Subcutaneous adipose tissue (tissue), 4 donors: ENCODE measurements around the gene ETFB. TPM values are rescaled to one million over a fixed set of nuclear protein-coding genes. Genes with fewer than 3 reads are reported as not detected.

Experiments
- CTCF ChIP-seq: fragments of 450-650 bp; IDR thresholded peaks from one replicate; pipeline ENCODE4 v1.5.1; 2016; ENCODE audit warnings: low read depth, mild to moderate bottlenecking, control low read depth, antibody characterized with exemption, moderate library complexity
- total RNA-seq, 4 donors: library from RNA; depleted of rRNA; stranded (reverse); fragments of >200 nt; gene quantifications; one replicate each; pipeline ENCODE4 v1.1.0, GENCODE V29; 2016

Gene ETFB
- total RNA-seq, 4 donors from 2014 or later: 116 to 444 (median 155) TPM

GRCh38 chr19:51342631-51343569 is 23.3 kb downstream of the ETFB start:
- TF ChIP-seq CTCF: no peak

DNA sequence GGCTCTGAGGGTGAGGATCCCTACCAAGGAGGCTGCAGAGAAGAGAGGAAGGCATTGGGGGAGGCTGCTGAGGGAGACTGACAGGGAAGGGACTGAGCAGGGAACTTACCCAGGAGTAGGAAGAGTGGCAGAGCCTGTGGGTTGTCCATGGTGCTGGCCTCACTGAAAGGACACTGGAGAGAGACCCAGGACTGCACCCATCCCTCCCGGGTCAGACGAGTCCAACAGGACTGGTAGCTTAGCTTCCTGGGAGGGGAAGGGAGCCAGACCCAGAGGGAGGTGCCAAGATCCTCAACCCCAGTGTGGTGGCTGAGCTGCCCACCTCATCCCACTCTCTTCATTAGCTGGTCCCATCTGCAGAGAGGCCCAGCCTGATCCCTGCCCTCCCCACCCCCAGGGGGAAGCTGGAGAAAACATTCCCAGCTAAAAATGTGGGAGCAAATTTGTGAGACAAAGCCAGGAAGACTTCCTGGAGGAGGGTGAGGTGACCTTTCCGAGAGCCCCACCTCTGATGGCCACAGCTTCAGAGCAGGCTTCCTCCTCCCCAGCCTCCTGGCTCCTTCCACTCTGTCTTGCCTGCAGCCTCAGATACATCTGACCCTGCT is 24.1 kb downstream of the ETFB start, which contains the start of gene VSIG10L:
TSS of gene VSIG10L (minus strand) at position 164 of the 605 bp plus-strand sequence. CDS start at position 149, 15 bp downstream.
- TF ChIP-seq CTCF: no peak

DNA sequence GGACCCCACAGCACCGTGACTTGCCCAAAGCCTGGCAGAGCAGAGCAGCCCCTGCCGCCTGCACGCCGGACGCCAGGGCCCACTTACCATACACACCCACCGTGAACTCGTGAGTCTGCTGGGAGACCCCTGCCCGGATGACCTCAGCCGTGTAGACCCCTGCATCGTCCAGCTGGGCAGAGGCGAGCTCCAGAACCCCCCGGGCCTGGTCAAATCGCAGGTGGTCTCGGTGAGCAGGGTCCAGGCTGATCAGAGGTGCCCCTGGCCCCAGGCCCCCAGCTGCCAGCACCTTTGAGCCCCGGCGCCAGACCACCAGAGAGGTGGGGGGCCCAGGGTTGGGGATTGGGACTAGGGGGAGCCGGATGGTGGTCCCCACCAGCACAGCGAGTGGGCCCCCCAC is 25.1 kb downstream of the ETFB start:
- no peak for TF ChIP-seq CTCF

DNA sequence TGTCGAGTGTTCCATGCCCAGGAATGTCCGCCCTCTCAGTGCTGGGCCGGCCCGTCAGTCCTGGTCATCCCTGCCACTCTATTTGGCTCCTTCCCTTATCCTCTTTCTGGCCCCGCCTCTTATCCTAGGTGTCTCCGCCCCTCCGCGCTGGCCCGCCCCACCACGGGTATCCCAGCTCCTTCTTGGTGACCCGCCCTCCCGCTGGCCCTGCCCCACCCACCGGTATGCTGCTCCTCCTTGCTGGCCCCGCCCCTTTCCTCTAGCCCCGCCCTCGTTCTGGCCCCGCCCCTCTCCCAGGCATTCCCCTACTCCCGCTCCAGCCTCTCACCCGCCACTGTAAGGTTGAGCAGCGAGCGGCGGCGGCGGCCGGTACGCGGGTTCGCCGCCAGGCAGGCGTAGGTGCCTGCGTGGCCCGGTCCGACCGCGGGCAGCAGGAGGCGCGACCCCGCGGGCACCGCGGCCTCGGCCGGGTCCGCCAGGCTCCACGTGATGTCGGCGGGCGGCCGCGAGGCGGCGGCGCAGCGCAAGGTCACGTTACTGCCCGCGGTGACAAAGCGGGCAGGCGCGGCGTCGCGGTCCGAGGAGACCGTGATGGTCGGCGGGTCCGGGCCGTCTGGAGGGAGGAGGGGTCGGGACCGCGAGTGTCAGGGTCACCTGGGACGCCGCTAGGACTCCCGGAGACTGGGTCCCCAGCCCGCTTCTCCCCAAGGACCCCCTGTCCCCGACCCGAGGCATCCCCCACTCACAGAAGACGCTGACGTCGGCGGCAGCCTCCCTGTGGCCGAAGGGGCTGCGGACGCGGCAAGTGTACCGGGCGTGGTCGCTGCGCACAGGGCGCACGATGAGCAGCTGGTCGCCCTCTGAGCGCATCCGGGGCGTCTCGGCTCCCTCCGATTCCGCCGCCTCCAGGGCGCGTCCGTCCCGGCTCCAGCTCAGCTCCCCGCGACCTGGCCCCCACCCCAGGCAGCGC is 26.2 kb downstream of the ETFB start:
- no peak for TF ChIP-seq CTCF

- no peak for TF ChIP-seq CTCF
Observed at GRCh38 chr19:51339313-51339686, 26.9 kb downstream of the ETFB start.

GRCh38 chr19:51338563-51339312 is 27.4 kb downstream of the ETFB start:
- no peak for TF ChIP-seq CTCF
